GM18907 (cell line): ENCODE measurements around the gene ABCF3.
A peak's percentile ranks its signal among the peaks of the same experiment; 100 is the strongest.

Source experiments
- ATAC-seq: cut with Tn5 transposase; IDR thresholded peaks from one replicate; pipeline ENCODE4 v1.9.1; 2021; ENCODE audit warnings: mild to moderate bottlenecking, moderate library complexity; ENCODE audit not compliant: unreplicated experiment

ABCF3 gene

DNA sequence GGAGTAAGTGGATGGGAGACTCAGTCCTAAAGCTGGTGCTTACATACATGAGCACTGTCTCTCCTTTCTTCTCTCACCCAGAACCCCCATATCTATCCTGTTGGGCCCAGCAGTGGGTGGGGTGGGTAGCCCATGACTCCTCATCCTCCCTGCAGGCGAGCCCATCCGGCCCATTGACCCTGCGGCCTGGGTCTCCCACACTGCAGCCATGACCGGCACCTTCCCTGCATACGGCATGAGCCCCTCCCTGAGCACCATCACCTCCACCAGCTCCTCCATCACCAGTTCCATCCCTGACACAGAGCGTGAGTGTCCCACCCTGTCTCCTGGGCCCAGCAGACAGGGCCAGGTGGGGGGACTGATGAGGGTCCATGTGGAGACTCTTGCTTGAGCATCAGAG, 19.3 kb upstream of the ABCF3 start:
- no peak for ATAC-seq

DNA sequence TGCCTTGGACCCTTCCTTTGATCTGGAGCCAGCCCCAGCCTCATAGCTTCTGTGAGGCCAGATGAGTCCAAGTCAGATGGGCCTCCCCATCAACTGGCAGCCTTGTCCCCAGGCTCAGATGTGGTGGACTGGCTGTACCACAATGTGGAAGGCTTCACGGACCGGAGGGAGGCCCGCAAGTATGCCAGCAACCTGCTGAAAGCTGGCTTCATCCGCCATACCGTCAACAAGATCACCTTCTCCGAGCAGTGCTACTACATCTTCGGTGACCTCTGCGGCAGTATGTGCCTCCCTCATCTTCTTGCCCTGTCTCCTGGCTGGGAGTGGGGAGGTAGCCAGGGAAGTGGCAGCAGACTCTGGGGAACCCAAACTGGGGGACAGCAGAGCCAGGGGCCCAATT, 18.2 kb upstream of the ABCF3 start:
- ATAC-seq = no peak

DNA sequence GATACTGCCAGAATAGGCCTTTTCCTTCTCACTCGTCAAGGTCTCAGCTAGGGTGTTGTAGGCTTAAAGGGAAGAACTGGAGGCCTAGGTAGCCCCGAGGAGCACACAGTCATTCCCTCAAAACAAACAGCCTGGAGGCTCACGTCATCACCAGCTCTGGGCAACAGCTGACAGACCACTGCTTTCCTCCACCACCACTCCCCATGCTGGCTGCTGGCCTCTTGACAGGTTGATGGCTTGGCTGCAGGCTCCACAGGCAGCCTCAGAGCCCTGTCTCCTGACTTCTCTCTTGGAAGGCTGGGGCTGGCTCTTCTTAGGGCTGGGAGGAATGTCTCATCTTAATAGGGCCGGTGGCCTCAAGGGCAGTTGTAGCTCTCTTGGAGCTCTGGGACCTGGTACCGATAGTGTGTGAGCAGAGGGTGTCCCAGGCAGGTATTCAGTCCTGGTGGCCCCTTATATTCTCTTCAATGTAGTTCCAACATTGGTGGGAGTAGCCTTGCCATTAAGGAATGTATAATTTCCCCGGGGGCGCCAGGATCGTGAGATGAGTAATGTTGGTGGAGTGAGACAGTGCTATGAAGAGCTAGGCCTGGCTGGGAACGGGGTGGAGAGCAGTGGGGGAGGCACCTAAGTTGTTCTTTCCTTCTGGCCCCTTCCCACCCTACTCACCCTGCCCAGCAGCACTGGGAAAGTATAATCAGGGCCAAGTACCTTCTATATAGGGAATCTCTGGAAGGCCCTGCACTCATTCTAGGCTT, 17.5 kb upstream of the ABCF3 start:
- no peak for ATAC-seq

DNA sequence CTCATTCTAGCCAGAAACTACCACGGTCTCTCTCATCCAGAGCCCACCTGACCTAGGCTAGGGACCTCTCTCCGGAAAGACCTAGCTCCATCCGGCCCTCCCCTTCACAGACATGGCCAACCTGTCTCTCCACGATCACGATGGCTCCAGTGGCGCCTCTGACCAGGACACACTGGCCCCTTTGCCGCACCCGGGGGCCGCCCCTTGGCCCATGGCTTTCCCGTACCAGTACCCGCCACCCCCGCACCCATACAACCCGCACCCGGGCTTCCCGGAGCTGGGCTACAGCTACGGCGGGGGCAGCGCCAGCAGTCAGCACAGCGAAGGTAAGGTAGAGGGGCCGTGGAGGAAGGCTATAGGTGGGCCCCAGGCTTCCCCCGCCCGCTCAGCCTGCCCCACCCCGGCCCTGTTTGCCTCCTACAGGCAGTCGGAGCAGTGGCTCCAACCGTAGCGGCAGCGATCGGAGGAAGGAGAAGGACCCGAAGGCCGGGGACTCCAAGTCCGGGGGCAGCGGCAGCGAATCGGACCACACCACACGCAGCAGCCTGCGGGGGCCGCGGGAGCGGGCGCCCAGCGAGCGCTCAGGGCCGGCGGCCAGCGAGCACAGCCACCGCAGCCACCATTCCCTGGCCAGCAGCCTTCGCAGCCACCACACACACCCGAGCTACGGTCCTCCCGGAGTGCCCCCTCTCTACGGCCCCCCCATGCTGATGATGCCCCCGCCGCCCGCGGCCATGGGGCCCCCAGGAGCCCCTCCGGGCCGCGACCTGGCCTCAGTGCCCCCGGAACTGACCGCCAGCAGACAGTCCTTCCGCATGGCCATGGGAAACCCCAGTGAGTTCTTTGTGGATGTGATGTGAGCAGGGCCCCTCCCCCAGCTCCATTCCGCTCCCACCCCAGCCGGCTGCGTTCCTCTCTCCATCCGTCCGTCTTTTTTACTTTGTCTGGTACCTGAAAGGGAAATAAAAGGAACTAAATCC, 15.8 kb upstream of the ABCF3 start:
- ATAC-seq = no peak

DNA sequence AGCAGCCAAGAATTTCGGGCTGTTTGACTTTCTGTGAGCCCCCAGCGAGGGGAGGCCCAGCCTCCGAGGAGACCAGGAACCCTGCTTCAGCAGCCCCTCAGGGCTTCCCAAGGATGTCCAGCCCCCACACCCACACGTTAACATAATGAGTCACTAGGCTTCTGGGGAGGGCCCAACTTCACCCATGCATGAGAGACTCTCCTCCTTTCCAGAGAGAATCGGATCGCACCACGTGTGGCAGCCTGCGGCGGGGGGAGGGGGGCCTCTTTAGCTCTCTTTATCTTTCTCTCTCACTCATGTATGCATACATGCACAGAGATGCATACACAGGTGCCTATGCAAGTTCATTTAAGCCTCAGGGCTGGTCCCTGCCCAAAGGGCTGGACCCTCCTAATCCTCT, 14.4 kb upstream of the ABCF3 start:
- ATAC-seq = no peak

DNA sequence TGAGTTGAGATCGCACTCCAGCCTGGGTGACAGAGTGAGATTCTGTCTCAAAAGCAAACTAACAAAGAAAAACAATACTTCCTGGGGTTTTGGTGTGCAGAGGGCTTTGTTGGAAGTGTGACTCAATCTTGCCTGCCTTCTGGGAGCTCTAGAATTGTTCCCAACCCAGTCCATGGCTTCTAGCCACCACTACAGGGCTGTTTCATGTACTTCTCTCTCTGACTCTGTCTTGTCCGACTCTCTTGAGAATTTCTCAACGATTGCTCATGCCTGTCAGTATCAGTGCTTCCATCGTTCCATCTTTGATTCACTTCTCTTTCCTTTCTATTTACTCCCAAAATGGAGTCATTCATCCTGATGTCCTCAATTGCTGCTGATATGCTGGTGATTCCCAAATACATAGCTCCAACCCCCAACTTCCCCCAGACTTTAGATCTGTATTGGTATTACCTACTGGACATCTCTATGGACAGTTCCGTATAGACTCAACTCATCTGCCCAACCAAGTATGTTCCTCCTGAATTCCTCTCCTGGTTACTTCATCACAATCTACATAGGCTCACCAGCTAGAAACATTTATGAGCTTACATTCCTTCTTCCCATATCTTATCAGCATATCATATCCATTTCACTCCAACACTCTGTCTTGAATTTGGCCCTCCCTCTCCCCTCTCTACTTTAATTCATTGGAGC, 13.2 kb upstream of the ABCF3 start:
- ATAC-seq = no peak

DNA sequence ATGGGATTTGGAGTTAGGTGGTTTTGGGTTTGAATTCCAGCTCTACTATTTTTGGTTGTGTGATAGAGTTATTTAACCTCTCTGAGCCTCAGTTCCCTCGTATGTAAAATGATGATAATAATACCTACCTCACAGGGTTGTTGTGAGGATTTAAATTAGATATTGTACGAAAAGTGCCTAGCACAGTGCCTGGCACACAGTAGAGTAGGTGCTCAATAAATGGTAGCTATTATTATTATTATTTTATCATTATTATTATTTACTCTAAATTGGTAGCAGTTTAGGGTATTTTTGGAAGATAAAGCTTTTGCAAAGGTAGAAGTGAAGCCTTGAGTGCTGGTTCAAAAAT, 12.7 kb upstream of the ABCF3 start:
- ATAC-seq = no peak

DNA sequence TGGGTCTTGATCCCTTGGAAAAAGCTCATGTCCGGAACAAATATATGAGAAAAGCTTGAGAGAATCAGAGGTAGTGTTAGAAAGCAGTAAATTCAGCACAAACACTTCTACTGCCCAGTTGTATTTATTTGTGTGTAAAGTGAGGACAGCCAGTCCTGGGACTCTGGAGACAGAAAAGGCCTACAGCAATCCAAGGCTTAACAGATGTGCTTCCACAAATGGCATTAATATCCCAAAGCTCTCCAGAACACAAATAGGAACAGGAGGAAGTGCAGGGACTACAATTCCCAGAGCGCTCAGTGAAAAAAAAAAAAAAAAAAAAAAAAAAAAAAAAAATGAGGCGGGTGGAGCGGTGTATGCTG, 11.7 kb upstream of the ABCF3 start:
- ATAC-seq = no peak

DNA sequence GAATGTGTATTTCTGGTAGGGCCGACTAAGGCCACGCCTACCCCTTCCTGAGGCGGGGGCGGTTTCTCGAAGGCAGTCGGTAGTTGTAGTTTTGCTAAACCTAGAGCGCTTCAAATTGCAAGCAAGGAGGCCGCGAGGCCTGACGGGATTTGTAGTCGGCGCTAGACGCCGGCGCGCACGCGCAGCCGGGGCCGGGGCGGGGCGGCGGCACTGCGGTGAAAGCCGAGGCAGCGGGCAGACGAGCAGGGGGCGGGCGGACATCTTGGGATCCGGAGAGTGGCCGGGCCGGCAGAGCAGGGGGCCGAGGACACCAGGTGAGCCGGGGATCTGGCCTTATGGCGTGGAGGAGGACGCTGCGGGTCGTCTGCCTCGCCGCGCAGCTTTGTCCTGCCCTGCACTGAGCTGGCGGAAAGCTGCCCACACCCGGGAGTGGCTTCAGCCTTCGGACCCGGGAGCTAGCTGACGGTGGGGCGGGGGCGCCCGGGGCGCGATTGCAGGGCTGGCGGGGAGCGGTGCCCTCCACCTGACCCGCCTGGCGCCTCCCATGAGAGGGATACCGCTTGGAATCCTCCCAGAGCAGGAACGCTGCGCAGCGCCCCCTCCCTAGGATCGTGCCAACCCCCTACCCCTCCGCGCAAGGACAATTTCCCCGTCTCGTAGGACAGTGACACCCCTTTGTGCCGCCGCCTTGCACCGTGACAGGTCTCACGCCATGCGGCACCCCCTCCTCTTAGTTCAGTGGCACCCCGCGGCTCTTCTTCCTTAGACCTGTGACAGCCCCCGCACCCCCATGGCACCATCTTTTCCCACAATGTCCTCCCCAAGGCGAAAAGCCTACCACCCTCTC, 11.1 kb upstream of the ABCF3 start, which contains the start of gene AP2M1:
AP2M1 (plus strand) TSS at position 210 of the 847 bp plus-strand sequence. CDS start 2,139 bp downstream, outside the sequence.
- peak; percentile 93 for ATAC-seq

DNA sequence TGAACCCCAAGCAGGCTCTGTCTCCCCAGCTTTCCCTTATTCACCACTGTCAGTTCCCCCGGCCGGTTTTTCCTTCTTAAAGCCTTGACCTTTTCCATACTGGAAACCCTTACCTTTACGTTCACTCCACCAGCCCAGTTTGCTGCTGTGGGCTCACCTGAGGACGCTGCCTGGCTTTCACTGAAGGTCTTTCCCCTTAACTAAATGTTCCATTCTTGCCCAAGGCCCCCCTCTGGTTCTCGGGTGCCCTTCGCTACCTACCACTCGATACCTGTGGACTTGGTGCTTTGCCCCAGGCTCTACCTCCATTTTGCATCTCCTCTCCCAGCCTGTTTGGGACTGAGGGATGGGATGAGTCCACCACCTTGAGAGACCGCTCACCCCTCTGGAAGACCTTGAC, 10.5 kb upstream of the ABCF3 start:
- no peak for ATAC-seq

DNA sequence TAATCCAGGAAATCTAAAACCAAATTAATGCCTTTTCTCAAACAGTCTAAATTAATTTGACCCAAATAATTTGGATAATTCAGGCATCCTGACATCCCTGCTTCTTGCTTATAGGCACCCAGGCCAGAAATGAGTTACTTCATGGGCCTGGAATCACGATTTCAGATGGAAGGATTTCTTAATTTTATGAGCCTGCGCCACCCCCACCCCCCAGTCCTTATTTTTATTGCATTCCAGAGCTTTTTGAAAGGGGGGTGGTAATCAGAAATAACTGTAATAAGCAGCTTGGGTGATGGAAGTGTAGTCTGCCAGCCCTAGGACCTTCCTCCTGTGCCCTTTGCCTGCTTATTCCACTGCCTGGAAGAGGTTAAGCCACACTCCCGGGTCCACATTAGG, 10.0 kb upstream of the ABCF3 start:
- ATAC-seq = no peak

DNA sequence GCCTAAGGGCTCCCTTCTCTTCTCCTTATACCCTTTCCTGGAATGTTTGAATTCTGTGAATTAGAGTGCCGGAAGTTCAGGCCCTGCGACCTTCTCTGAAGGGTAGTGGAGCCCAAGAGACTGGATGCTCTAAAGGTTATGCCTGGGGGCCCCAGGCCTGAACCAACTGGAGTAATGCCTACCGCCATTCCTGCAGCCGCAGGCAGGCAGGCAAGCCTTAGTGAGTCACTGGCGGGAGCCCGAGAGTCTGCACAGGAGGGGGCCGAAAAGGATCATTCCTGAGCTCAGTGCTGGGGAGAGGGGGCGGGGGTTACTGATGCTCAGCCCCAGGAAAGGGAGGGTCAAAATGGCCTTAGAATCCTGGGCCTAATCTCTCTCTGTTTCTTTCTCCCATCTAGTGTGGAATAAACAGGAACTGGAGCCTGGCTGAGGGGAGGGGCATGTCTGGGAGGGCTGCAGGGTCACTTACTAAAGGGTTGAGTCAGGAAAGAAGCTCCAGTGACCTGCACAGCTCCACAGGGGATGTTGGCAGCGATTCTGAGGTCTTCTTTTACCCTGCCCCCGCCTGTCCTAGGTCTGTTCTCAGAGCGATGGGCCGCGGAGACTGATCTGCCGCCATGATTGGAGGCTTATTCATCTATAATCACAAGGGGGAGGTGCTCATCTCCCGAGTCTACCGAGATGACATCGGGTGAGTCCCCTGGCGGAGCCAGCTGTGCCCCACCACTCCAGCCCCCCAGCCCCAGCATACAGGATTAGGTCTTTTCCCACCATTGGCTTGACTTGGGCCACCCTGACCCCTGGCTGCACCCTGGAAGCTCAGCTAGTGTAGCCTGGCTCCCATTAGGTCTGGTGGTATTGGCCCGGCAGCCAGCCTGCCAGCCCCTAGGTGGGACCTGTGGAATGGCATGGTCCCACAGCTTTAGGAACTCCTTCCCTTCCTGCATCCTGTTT, 9.3 kb upstream of the ABCF3 start:
- ATAC-seq = no peak

DNA sequence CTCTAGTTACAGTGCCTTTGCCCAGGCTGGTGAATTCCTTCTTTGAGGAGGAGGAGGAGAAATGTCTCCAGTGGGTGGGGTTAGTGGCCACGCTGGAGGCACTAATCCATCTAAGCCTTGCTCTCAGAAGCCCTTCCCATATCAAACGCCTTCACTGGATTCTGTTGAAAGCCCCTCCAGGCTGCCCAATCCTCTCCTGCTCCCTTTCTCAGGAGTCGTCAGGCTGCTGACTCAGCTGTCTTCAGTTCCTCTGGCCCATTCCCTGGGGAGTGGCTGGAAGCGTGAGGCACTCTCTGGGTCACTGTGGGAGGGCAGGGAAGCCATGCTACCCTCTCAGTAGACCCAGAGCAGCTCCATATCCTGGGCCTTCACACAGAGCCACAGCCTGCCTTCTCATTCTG, 8.7 kb upstream of the ABCF3 start:
- no peak for ATAC-seq

DNA sequence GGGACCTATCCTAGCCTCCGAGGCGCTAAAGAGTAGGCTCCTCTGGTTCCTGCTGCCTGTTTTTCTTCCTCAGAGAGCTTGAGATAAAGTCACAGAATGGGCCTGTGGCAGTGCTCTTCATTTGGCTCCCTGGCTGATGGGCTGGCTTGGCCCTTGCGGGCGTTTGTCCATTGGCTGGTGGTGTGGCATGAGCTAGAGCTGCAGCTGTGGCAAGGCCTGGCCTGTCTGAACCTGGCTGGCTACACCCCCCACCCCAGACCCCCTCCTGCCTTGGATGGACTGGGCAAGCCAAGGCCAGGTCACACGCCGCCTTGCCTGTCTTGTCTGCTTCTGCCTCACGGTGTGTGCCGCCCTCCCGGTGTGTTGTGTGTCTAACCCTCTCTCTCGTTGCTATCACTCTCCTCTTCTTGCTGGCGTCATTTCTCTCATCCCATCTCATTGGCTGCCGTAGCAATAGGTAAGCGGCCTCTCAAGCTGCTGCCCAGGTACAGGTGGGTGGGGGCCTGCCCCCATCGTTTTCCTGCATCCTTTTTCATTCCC, 8.2 kb upstream of the ABCF3 start:
- no peak for ATAC-seq

DNA sequence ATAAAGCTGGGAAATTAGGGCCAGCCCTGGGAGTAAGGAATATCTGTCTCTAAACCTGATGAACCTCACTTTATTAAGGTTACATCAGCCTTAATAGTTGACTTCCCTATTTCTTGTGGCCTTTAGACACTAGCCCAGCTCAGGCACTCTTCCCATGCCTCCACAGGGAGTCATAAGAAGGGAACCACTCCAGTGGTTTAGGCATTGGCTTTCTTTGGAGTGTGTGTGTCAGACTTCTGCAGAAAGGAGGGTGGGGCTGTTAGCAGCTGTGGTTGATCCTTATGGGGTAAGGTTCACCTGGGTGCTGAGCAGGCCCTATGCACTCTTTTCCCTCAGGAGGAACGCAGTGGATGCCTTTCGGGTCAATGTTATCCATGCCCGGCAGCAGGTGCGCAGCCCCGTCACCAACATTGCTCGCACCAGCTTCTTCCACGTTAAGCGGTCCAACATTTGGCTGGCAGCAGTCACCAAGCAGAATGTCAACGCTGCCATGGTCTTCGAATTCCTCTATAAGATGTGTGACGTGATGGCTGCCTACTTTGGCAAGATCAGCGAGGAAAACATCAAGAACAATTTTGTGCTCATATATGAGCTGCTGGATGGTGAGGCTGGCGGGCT, 7.4 kb upstream of the ABCF3 start:
- no peak for ATAC-seq

DNA sequence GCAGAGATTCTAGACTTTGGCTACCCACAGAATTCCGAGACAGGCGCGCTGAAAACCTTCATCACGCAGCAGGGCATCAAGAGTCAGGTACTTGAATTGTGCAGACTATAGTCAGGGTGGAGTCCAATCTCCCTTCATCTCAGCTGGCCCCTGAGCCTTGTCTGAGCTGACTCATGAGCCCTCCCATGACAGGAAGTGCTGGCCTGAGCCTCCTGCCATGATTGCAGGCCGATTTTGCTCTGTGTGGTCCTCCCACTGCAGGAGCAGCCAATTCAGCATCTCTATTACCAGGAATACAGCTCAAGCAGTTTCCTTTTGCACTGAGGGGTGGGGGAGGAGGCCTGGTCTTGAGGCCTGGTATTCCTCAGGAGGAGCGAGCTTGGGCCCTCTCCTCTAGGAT, 5.8 kb upstream of the ABCF3 start:
- ATAC-seq = no peak

DNA sequence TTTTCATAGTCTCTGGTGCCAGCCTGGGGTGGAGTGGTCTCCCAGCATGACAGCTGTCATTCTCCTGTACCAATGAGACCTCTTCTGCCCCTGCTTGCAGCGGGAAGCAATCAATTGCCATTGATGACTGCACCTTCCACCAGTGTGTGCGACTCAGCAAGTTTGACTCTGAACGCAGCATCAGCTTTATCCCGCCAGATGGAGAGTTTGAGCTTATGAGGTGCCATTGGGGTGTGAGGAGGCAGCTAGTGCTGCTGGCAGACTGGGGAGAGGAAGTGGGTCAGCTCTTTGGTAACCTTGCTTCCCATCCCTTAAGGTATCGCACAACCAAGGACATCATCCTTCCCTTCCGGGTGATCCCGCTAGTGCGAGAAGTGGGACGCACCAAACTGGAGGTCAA, 4.4 kb upstream of the ABCF3 start:
- no peak for ATAC-seq

DNA sequence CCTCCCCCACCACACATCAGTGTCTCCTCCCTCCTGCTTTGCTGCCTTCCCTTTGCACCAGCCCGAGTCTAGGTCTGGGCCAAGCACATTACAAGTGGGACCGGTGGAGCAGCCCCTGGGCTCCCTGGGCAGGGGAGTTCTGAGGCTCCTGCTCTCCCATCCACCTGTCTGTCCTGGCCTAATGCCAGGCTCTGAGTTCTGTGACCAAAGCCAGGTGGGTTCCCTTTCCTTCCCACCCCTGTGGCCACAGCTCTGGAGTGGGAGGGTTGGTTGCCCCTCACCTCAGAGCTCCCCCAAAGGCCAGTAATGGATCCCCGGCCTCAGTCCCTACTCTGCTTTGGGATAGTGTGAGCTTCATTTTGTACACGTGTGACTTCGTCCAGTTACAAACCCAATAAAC, 2.3 kb upstream of the ABCF3 start:
- ATAC-seq = no peak
